Bronchial epithelial cell (primary cell): Measurements from ENCODE around the gene FSCN2. TPM values are rescaled to one million over a fixed set of nuclear protein-coding genes. Genes with fewer than 3 reads are reported as not detected.
A peak's percentile ranks its signal among the peaks of the same experiment; 100 is the strongest.

Source experiments
- DNase-seq: peaks from one replicate; pipeline ENCODE4 v3.0.0-alpha.2; 2010; ENCODE audit warnings: low read depth
- FAIRE-seq: peaks from 2 replicates; lab custom pipeline; 2011; peaks lifted over from hg19 to GRCh38; lab: Jason Lieb, UNC
- H3K27me3 ChIP-seq: 2 replicates; pipeline ENCODE4 v1.5.1; 2011; ENCODE audit warnings: low read length; ENCODE audit not compliant: control insufficient read depth, insufficient read depth
- H3K36me3 ChIP-seq: 2 replicates; pipeline ENCODE4 v1.5.1; 2011; ENCODE audit warnings: low read length; ENCODE audit not compliant: control insufficient read depth, insufficient read depth
- H3K4me3 ChIP-seq: 2 replicates; pipeline ENCODE4 v1.5.1; 2011; ENCODE audit warnings: mild to moderate bottlenecking, low read depth, low read length, control low read depth
- total RNA-seq: library from RNA; depleted of rRNA; stranded (reverse); fragments of >200 nt; gene quantifications from 2 replicates; pipeline ENCODE4 v1.2.1, GENCODE V29; 2014
- TF ChIP-seq, protein P1 (sequence below): IDR thresholded peaks from 2 replicates; pipeline ENCODE4 v1.5.1; 2011; ENCODE audit warnings: mild to moderate bottlenecking, moderate library complexity, low read length, control low read depth, inconsistent platforms; ENCODE audit not compliant: insufficient read depth, severe bottlenecking

FSCN2 gene
- total RNA-seq, 1 donor from 2014 or later: 1.3 TPM

- no peak for FAIRE-seq
- TF ChIP-seq, protein P1, sequence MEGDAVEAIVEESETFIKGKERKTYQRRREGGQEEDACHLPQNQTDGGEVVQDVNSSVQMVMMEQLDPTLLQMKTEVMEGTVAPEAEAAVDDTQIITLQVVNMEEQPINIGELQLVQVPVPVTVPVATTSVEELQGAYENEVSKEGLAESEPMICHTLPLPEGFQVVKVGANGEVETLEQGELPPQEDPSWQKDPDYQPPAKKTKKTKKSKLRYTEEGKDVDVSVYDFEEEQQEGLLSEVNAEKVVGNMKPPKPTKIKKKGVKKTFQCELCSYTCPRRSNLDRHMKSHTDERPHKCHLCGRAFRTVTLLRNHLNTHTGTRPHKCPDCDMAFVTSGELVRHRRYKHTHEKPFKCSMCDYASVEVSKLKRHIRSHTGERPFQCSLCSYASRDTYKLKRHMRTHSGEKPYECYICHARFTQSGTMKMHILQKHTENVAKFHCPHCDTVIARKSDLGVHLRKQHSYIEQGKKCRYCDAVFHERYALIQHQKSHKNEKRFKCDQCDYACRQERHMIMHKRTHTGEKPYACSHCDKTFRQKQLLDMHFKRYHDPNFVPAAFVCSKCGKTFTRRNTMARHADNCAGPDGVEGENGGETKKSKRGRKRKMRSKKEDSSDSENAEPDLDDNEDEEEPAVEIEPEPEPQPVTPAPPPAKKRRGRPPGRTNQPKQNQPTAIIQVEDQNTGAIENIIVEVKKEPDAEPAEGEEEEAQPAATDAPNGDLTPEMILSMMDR: peak; percentile 81
- H3K36me3 ChIP-seq: peaks cover 4% of the 10 kb centered on the region
- H3K27me3 ChIP-seq: peaks cover 8% of the 10 kb centered on the region
- DNase-seq: no peak
- no peak overlapping the region for H3K4me3 ChIP-seq
These were observed 9.2 kb downstream of the FSCN2 start for GRCh38 chr17:81537343-81537855.

DNA sequence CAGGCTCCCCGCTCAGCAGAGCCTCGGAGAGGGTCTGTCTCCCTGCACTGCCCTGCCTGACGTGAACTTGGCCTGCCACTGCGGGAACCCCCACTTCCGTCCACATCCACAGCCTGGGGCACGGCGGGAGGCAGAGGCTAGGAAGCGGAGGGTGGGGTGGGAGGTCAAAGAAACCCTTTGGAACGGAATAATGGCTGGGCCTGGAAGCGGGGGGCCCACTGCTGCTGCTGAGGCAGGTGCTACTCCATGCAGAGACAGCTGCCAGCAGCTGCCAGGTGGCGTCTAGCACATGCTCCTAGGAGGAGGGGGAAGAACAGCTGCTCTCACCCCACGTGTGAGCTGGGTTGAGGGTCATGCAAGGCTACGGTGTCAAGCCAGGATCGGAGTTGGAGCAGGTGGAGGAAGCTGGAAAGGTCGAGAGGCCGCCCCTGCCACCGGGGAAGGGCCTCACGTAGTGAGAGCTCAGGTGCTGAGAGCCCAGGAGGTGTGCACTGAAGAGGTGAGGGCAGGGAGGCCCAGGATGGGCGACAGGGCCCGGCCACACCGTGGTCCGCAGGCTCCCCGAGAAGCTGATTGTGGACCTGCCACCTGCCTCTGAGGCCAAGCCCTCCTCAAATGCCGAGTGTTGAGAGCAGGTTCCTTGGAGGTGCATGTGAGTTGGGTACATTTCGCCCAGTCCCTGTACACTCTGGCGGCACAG is 9.8 kb downstream of the FSCN2 start:
- peaks cover 8% of the 10 kb centered on the region for H3K36me3 ChIP-seq
- TF ChIP-seq, protein P1: no peak
- no peak for FAIRE-seq
- H3K4me3 ChIP-seq: no peak overlapping the region
- no peak for DNase-seq
- H3K27me3 ChIP-seq: peaks cover 8% of the 10 kb centered on the region

DNA sequence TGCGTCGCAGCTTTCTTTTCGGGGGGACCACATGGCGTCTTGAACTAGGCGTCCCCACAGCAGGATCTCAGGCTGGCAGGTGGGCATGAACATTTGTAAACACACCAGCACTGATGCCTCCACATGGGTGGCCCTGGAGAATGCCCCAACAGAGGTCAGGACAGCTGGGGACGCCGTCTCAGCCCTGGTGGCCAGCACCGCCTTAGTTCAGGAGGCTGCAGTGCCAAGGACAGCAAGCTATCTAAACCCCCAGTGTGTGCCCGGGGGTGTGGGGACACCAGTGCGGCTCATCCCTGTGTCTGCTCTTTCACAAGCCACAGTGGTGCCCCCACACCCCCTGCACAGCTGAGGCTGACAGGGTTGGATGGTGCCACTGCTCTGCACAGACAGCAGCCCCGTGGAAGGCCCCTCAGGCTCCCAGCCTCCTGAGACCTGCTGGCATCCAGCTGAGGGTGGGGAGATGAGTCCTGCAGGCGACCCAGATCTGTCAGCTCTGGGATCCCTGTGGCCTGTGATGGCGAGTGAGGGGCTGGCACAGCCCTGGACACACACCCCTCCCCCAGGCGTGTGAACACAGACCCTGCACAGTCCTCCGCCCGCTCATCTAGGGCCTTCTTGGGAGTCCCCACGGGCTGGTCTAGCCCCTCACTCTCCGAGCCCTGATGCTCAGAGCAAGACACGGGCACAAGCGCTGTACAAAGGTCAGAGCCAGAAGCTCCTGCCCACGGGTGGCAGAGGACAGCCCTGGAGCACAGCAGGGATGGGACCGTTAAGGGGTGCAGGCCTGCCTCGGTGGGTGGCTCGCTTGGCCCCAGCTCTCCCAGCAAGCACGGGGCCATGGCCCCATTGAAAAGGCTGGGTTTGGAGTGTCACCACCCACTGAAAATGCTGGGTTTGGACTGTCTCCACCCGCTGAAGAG is 10.7 kb downstream of the FSCN2 start:
- no peak overlapping the region for H3K4me3 ChIP-seq
- peaks cover 14% of the 10 kb centered on the region for H3K36me3 ChIP-seq
- DNase-seq (no peak), FAIRE-seq (no peak)
- H3K27me3 ChIP-seq: peaks cover 8% of the 10 kb centered on the region
- TF ChIP-seq, protein P1: no peak

- FAIRE-seq (no peak), DNase-seq (no peak)
- TF ChIP-seq, protein P1: no peak
- H3K4me3 ChIP-seq: no peak overlapping the region
- peaks cover 8% of the 10 kb centered on the region for H3K27me3 ChIP-seq
- peaks cover 18% of the 10 kb centered on the region for H3K36me3 ChIP-seq
These were observed 11.4 kb downstream of the FSCN2 start for GRCh38 chr17:81539571-81539900.

DNA sequence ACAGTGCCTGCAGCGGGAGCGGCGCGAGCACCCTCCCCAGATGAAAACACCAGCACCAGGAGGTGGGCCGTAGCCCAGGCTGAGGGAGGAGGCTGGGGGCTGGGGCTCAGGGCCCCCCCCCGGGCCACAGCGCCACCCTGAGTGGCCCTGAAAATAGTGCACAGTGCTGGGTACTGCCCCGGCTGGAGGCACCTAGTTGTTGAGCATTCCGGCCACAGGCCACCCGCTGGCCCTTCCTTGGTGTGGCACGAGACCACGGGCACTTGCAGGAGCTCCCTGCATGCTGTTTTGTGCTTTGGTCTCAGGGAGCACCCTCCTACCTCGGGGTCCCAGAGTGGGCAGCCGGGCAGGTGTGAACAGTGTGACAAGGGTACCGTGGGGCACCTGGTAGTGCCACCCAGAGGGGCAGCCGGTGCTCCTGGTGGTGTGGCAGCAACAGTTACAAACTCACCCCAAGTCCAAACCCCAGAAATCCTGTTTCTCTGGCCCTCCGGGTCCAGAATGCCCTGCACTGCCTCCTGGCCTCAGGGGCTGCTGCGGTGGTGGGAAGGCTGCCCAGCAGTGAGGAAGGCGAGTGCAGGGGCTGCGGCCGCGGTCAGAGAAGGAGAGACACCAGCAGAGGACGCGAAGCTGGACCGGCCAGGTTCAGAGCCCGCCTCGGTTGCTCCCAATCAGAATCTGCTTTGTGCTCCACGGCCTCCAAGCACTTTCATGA is 11.9 kb downstream of the FSCN2 start:
- Histone ChIP-seq H3K4me3 (no peak overlapping the region), H3K36me3 (peaks cover 20% of the 10 kb centered on the region)
- no peak for FAIRE-seq

More for the DNA sequence above, 11.9 kb downstream of the FSCN2 start:
- DNase-seq: no peak
- TF ChIP-seq, protein P1: no peak
- H3K27me3 ChIP-seq: peaks cover 8% of the 10 kb centered on the region
